CD14-positive monocyte (primary cell): ENCODE measurements around the gene JADE3. TPM values are rescaled to one million over a fixed set of nuclear protein-coding genes. Genes with fewer than 3 reads are reported as not detected.

Experiments
- DNase-seq, 3 donors: peaks; one replicate each; pipeline ENCODE4 v3.0.0-alpha.2; 2011 to 2022
- H2AFZ ChIP-seq: 2 replicates; pipeline ENCODE4 v1.6.0; 2012; ENCODE audit warnings: mild to moderate bottlenecking, low read depth, low read length, inconsistent platforms; ENCODE audit not compliant: insufficient read depth, poor library complexity, severe bottlenecking
- H3K27ac ChIP-seq, 2 donors: 1 replicate in 1 of 2; 2 replicates in 1 of 2; pipeline ENCODE4 v1.5.1; 2012 to 2013; ENCODE audit warnings: low read length in 2 of 2, control low read depth in 1 of 2, inconsistent platforms in 1 of 2, low read depth in 1 of 2, mild to moderate bottlenecking in 1 of 2
- H3K27me3 ChIP-seq, 2 donors: one replicate each; pipeline versions ENCODE4 v1.6.0 to v1.6.1; 2011 to 2013; ENCODE audit warnings: low read length in 2 of 2; ENCODE audit not compliant: control insufficient read depth in 2 of 2, insufficient read depth in 2 of 2
- H3K36me3 ChIP-seq, 2 donors: replicated peaks in 1 of 2; 1 replicate in 1 of 2; 2 replicates in 1 of 2; pipeline versions ENCODE4 v1.5.1 to v1.6.1; 2012 to 2013; ENCODE audit warnings: low read length in 2 of 2, control low read depth in 1 of 2, inconsistent platforms in 1 of 2, mild to moderate bottlenecking in 1 of 2; ENCODE audit not compliant: insufficient read depth in 2 of 2, control insufficient read depth in 1 of 2
- H3K4me1 ChIP-seq, 2 donors: 1 replicate in 1 of 2; 2 replicates in 1 of 2; pipeline versions ENCODE4 v1.5.1 to v1.6.1; 2012 to 2013; ENCODE audit warnings: low read length in 2 of 2, control low read depth in 1 of 2, inconsistent platforms in 1 of 2, mild to moderate bottlenecking in 1 of 2, moderate library complexity in 1 of 2; ENCODE audit not compliant: insufficient read depth in 2 of 2, control insufficient read depth in 1 of 2
- H3K4me2 ChIP-seq: replicated peaks from 2 replicates; pipeline ENCODE3; 2012; ENCODE audit warnings: low read length, moderate library complexity, mild to moderate bottlenecking; ENCODE audit not compliant: poor library complexity, severe bottlenecking; ENCODE audit errors: extremely low read depth
- H3K4me3 ChIP-seq, 3 experiments: fragments of 200-600 bp in 1 of 3; sonication (generic) in 1 of 3; replicated peaks in 1 of 3; 1 replicate in 2 of 3; 2 replicates in 1 of 3; pipeline ENCODE4 v1.5.1; 2011 to 2013; ENCODE audit warnings: low read length in 3 of 3, mild to moderate bottlenecking in 3 of 3, control low read depth in 2 of 3, low read depth in 2 of 3, inconsistent platforms in 1 of 3, moderate library complexity in 1 of 3
- H3K79me2 ChIP-seq: 2 replicates; pipeline ENCODE4 v1.6.0; 2012; ENCODE audit warnings: mild to moderate bottlenecking, control low read depth, inconsistent platforms, low read length, moderate library complexity; ENCODE audit not compliant: insufficient read depth
- H3K9ac ChIP-seq: 2 replicates; pipeline ENCODE4 v1.6.0; 2017; ENCODE audit warnings: low read length, mild to moderate bottlenecking; ENCODE audit not compliant: insufficient read depth, poor library complexity, severe bottlenecking
- H3K9me3 ChIP-seq, 2 donors: replicated peaks in 1 of 2; 1 replicate in 1 of 2; 2 replicates in 1 of 2; pipeline versions ENCODE4 v1.5.1 to v1.6.1; 2012 to 2013; ENCODE audit warnings: low read length in 2 of 2, control low read depth in 1 of 2; ENCODE audit not compliant: control insufficient read depth in 1 of 2, insufficient read depth in 1 of 2
- H4K20me1 ChIP-seq: 2 replicates; pipeline ENCODE4 v1.6.0; 2012; ENCODE audit warnings: mild to moderate bottlenecking, low read length, control low read depth, moderate library complexity; ENCODE audit not compliant: insufficient read depth
- H3K27ac Mint-ChIP-seq, 7 donors: one replicate each; pipeline ENCODE4 v1.8.0; 2020; ENCODE audit warnings: mild to moderate bottlenecking in 7 of 7, mixed read lengths in 7 of 7, moderate library complexity in 6 of 7, inconsistent platforms in 2 of 7
- H3K27me3 Mint-ChIP-seq, 3 donors: one replicate each; pipeline ENCODE4 v1.8.0; 2021 to 2022; ENCODE audit warnings: low read depth in 3 of 3, mild to moderate bottlenecking in 3 of 3, mixed read lengths in 3 of 3, moderate library complexity in 3 of 3, inconsistent platforms in 1 of 3
- H3K36me3 Mint-ChIP-seq, 2 donors: one replicate each; pipeline ENCODE4 v1.8.0; 2020; ENCODE audit warnings: mixed read lengths in 2 of 2, inconsistent platforms in 1 of 2, mild to moderate bottlenecking in 1 of 2
- H3K4me1 Mint-ChIP-seq: one replicate; pipeline ENCODE4 v1.8.0; 2020; ENCODE audit warnings: mild to moderate bottlenecking, mixed read lengths
- H3K4me3 Mint-ChIP-seq, 2 donors: one replicate each; pipeline ENCODE4 v1.8.0; 2020; ENCODE audit warnings: mild to moderate bottlenecking in 2 of 2, mixed read lengths in 2 of 2, moderate library complexity in 1 of 2
- H3K9me3 Mint-ChIP-seq, 7 donors: one replicate each; pipeline ENCODE4 v1.8.0; 2020 to 2022; ENCODE audit warnings: mixed read lengths in 7 of 7, mild to moderate bottlenecking in 6 of 7, moderate library complexity in 6 of 7, inconsistent platforms in 2 of 7
- CTCF ChIP-seq: fragments of 200-600 bp; IDR thresholded peaks from one replicate; pipeline ENCODE4 v1.8.0; 2022; ENCODE audit warnings: antibody characterized with exemption, mild to moderate bottlenecking
- WGBS: methylation state at CpG from one replicate; pipeline ENCODE4 v1.1.5; 2013; ENCODE audit warnings: missing lambda C conversion rate; ENCODE audit not compliant: insufficient coverage; 5-methylcytosine and 5-hydroxymethylcytosine counted together
- intact Hi-C, 2 donors: fragments of 100-400 bp; cut with micrococcal nuclease; formaldehyde crosslinking; loops; one replicate each; pipeline versions ENCODE4 v1.15.0 to v1.15.1; 2023
- polyA plus RNA-seq, 3 donors: library from polyadenylated mRNA; depleted of rRNA in 1 of 3; unstranded in 2 of 3; stranded (reverse) in 1 of 3; fragments of 300-500 nt in 2 of 3; fragments of >200 nt in 1 of 3; fragmentation: Illumina TruSeq in 2 of 3; gene quantifications; 1 replicate in 2 of 3; 2 replicates in 1 of 3; pipeline ENCODE4 v1.2.3, GENCODE V29; 2012 to 2021

JADE3 gene
- polyA plus RNA-seq, 3 donors, result 0.03 to 0.43 (median 0.19) TPM

DNA sequence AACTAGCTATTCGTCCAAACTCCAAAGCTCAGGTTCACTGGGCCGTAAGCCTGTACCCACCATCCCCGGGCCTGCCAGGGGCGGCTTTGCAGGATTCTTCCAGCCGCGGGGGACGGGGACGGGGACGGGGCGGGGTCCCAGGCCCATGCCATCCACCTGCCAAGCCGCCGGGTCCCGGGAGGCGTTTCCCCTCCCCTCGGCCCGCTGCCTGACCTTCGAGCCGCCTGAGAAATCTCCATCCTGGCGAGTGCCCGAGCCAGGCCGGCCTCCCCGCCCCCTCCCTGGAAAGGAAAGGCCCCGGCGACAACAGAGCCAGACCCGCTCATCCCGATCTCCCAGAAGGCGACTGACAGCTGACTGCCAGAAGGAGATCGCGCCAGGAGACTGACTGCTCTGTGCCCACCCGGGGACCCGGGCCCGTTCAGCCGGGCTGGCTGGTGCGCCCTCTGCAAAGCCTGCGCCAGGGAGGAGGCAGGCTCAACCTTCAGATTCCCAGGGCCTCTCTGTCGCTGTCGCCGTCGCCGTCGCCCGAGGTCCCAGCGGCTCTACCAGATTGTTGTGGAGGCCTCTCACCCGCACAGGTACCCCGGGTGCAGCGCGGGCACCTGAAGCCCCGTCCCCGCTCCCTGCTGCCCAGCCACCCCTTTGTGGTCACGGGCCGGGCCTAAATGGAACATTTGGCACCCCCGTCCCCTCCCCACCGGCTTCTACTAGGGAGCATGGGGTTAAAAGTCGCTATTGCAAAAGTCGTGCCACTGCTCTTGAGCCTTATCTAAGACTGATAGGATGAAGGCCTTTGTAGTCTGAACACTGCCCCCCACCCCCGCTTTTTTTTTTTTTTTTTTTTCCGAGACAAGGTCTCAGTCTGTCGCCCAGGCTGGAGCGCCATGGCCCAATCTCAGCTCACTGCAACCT is 166.2 kb downstream of the JADE3 start, which contains the start of gene RGN:
Gene RGN (plus strand): TSS at position 315 of the 915 bp plus-strand sequence. CDS start 2,702 bp downstream, outside the sequence.
- H3K4me2 ChIP-seq, result no peak within 1 kb of the TSS
- no peak within 1 kb of the TSS for H3K9ac ChIP-seq
- no peak for DNase-seq
- Mint-ChIP-seq H3K4me1 (no peaks in the 10 kb centered on the region), H3K9me3 (peaks cover 0 to 4% (median 0%) of the 10 kb centered on the region in 7 donors), H3K27ac (no peak within 1 kb of the TSS), H3K4me3 (no peak within 1 kb of the TSS), H3K36me3 (no peaks in the 10 kb centered on the region), H3K27me3 (peaks cover 2 to 29% (median 3%) of the 10 kb centered on the region in 3 donors)
- H3K79me2 ChIP-seq, result no peaks in the 10 kb centered on the region
- no peak within 1 kb of the TSS for H3K27ac ChIP-seq
- H4K20me1 ChIP-seq, result no peaks in the 10 kb centered on the region
- no peak for TF ChIP-seq CTCF
- H3K4me1 ChIP-seq, result no peaks in the 10 kb centered on the region
- H3K9me3 ChIP-seq, result no peaks in the 10 kb centered on the region
- no peak within 1 kb of the TSS for H2AFZ ChIP-seq
- H3K4me3 ChIP-seq, result no peak within 1 kb of the TSS
- intact Hi-C loops, result no loop called here
- WGBS, result 81% methylated on average over 23 of the region's 59 CpGs
- no peaks in the 10 kb centered on the region for H3K36me3 ChIP-seq
- no peaks in the 10 kb centered on the region for H3K27me3 ChIP-seq

DNA sequence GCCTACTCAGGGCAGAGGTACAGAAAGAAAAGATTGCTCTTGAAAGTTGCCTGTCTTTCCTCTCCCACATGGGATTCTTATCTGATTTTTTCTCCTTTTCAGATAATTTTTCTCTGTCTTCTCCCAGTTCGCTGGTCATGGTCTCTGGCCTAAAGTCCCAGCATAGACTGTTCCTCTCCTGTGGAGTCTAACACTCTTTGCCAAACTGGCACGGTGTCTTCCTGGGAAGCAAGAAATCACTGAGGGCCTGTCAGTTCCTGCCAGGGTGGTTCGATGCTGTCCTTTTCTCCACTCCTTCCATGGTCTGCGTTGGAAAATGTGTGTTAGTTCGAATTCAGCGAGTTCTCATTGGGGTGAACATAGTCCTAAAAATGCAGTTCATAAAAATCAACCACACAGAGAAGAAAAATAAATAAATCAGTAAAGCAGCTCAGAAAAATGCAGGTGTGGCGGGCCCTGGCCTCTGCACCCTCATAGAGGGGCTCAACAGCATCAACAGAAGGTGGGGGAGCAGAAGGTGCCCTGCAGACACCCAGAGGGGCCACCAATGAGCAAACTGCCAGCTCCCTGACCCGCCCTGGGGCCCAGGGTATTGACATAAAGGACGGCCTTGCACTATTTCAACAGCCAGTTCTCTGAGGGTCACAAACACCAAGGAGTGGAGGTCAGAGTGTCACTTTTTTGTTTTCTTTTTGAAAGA is 168.1 kb downstream of the JADE3 start:
- intact Hi-C loops, result no loop called here
- H3K27me3 ChIP-seq, result no peaks in the 10 kb centered on the region
- no peaks in the 10 kb centered on the region for H3K79me2 ChIP-seq
- no peaks in the 10 kb centered on the region for H4K20me1 ChIP-seq
- 84% methylated on average over 2 of the region's 9 CpGs for WGBS
- H3K4me2 ChIP-seq, result no peak overlapping the region
- Mint-ChIP-seq H3K27ac (no peak overlapping the region), H3K27me3 (peaks cover 2 to 27% (median 2%) of the 10 kb centered on the region in 3 donors), H3K36me3 (no peaks in the 10 kb centered on the region), H3K4me1 (no peaks in the 10 kb centered on the region), H3K9me3 (peaks cover 0 to 2% (median 0%) of the 10 kb centered on the region in 7 donors), H3K4me3 (no peak overlapping the region)
- DNase-seq, result no peak
- H3K4me3 ChIP-seq, result no peak overlapping the region
- no peak overlapping the region for H3K27ac ChIP-seq
- no peaks in the 10 kb centered on the region for H3K36me3 ChIP-seq
- no peak overlapping the region for H3K9ac ChIP-seq
- no peaks in the 10 kb centered on the region for H3K9me3 ChIP-seq
- no peak overlapping the region for H2AFZ ChIP-seq
- TF ChIP-seq CTCF, result no peak
- no peaks in the 10 kb centered on the region for H3K4me1 ChIP-seq
